Colon (tissue), 2 donors: ENCODE measurements around the gene MFAP5.
"Not testable (repeated sequence)": the region's sequence is repeated elsewhere in the genome, so short reads cannot be mapped to it uniquely, and the experiment has no call there.

ENCODE experiments used
- FAIRE-seq: peaks from 2 replicates; lab custom pipeline; 2012; peaks lifted over from hg19 to GRCh38; lab: Jason Lieb, UNC
- donor health status: control.
- donor health status: control.

MFAP5 gene

GRCh38 chr12:8628731-8629130 is 33.9 kb downstream of the MFAP5 start:
- FAIRE-seq: no peak

- not testable (repeated sequence) for FAIRE-seq
Measured at GRCh38 chr12:8624750-8625149, 37.9 kb downstream of the MFAP5 start.

- FAIRE-seq: no peak
Measured at GRCh38 chr12:8622646-8623045, 40.0 kb downstream of the MFAP5 start.

- FAIRE-seq: no peak
Measured at GRCh38 chr12:8615206-8615605, 47.4 kb downstream of the MFAP5 start.

- FAIRE-seq: not testable (repeated sequence)
Measured at GRCh38 chr12:8613881-8614280, 48.7 kb downstream of the MFAP5 start.

GRCh38 chr12:8612629-8613028 is 50.0 kb downstream of the MFAP5 start, which contains the start of gene AICDA:
Gene AICDA (minus strand): TSS chr12:8612859. CDS start chr12:8612767, 92 bp downstream.
- no peak for FAIRE-seq

GRCh38 chr12:8609061-8609570 is 53.5 kb downstream of the MFAP5 start:
- no peak for FAIRE-seq

GRCh38 chr12:8606890-8607289 is 55.7 kb downstream of the MFAP5 start:
- FAIRE-seq: no peak

- no peak for FAIRE-seq
Measured at GRCh38 chr12:8605057-8605456, 57.6 kb downstream of the MFAP5 start.

GRCh38 chr12:8603856-8604255 is 58.8 kb downstream of the MFAP5 start:
- no peak for FAIRE-seq

- FAIRE-seq: no peak
Measured at GRCh38 chr12:8603286-8603685, 59.3 kb downstream of the MFAP5 start.

- FAIRE-seq: no peak
Measured at GRCh38 chr12:8596561-8596960, 66.1 kb downstream of the MFAP5 start.
